NCI-H2107 treated with DMSO at 0.1 percent for 48 hours (cell line): Measurements from ENCODE around the gene SHPK.
"Not testable (repeated sequence)": the region's sequence is repeated elsewhere in the genome, so short reads cannot be mapped to it uniquely, and the experiment has no call there.

ENCODE experiments used
- DNase-seq: peaks from one replicate; lab custom pipeline; 2025; ENCODE audit not compliant: unreplicated experiment; lab: John Stamatoyannopoulos, UW

The SHPK gene

GRCh38 chr17:3593384-3593783 is 42.7 kb downstream of the SHPK start:
- DNase-seq, result no peak

GRCh38 chr17:3592216-3592860 is 43.7 kb downstream of the SHPK start:
- DNase-seq, result no peak

- no peak for DNase-seq
These were observed 45.3 kb downstream of the SHPK start for GRCh38 chr17:3590768-3591167.

GRCh38 chr17:3590231-3590630 is 45.8 kb downstream of the SHPK start:
- no peak for DNase-seq

- no peak for DNase-seq
These were observed 46.3 kb downstream of the SHPK start for GRCh38 chr17:3589784-3590183.

GRCh38 chr17:3585826-3586225 is 50.2 kb downstream of the SHPK start:
- no peak for DNase-seq

- no peak for DNase-seq
These were observed 52.6 kb downstream of the SHPK start for GRCh38 chr17:3583456-3583855.

GRCh38 chr17:3582915-3583314 is 53.1 kb downstream of the SHPK start:
- DNase-seq, result peak; percentile 10

- not testable (repeated sequence) for DNase-seq
These were observed 57.4 kb downstream of the SHPK start for GRCh38 chr17:3578667-3579066.

GRCh38 chr17:3576970-3577369 is 59.1 kb downstream of the SHPK start:
- no peak for DNase-seq

GRCh38 chr17:3575511-3575910 is 60.5 kb downstream of the SHPK start:
- DNase-seq, result no peak

GRCh38 chr17:3574231-3574630 is 61.8 kb downstream of the SHPK start:
- DNase-seq, result no peak

GRCh38 chr17:3573246-3574100 is 62.6 kb downstream of the SHPK start:
- no peak for DNase-seq

GRCh38 chr17:3572231-3572630 is 63.8 kb downstream of the SHPK start:
- DNase-seq, result no peak

- DNase-seq, result no peak
These were observed 64.8 kb downstream of the SHPK start for GRCh38 chr17:3571043-3571900.

GRCh38 chr17:3569534-3570137 is 66.4 kb downstream of the SHPK start:
- DNase-seq, result no peak

- DNase-seq, result no peak
These were observed 69.5 kb downstream of the SHPK start for GRCh38 chr17:3566551-3566950.

- no peak for DNase-seq
These were observed 70.9 kb downstream of the SHPK start for GRCh38 chr17:3565143-3565542.

- DNase-seq, result not testable (repeated sequence)
These were observed 71.8 kb downstream of the SHPK start for GRCh38 chr17:3564241-3564640.

GRCh38 chr17:3559270-3559645 is 76.8 kb downstream of the SHPK start:
- DNase-seq, result no peak

GRCh38 chr17:3558603-3559269 is 77.3 kb downstream of the SHPK start:
- DNase-seq, result no peak
